Activated effector memory CD4-positive, alpha-beta T cell treated with anti-CD3 and anti-CD28 coated beads, Interleukin-2, amount 50 U/mL, for 16 hours (primary cell): ENCODE measurements around the gene MRPS24.

Experiments
- DNase-seq: peaks from one replicate; pipeline ENCODE4 v3.0.0-alpha.2; 2020

Gene MRPS24

DNA sequence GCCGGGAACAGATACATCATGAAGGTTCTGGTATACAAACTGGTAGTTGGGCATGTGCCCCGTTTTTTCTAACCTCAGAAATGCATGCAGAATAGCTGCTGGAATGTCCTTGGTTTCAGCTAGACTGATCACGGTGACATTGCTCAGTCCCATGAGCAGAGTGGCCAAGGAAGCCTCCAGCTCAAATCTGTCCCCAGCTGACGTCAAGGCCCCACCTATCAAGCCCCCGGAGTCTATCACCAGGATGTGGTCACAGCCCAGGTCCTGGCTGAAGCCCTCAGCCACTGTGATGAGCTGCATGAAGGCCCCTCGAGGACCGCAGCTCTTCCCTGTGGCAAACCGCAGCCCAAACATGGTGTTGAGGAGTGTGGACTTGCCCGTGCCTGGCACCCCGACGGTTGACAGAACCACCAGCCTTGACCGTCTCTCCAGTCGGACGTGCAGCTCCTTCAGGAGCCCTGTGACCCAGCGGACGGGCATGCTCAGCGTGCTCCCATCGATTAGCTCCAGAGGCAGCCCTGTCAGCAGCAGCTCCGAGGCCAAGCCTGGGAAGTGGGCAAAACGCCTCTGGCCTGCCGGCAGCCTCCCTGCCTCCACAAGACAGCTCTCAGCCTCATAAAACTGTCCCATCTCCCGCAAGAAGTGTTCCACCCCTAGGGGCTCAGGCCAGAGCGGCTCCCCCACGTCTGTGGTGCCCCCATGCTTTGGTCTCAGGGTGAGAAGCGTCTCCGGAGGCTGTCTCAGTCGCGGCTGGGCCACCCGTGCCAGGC lies 7.8 kb upstream of the MRPS24 start:
- DNase-seq: no peak

DNA sequence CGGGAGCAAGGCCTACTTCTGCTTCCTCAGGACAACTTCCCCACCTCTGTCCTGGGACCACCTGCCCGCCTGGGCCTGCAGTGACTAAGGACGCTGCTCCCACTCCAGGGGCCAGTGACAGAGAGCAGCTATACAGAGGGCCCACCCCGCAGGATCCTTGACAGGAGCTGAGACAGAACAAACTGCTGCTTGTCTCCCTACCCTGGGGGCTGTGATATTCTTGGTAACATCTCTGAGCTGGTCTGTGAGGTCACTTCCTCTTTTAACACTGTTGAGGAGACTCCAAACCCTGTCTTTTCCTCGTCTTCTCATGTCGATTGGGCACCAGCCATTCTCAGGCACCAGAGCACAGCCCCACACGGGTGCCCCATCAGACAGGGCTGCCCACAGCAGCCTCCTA lies 6.9 kb upstream of the MRPS24 start:
- DNase-seq: no peak

DNA sequence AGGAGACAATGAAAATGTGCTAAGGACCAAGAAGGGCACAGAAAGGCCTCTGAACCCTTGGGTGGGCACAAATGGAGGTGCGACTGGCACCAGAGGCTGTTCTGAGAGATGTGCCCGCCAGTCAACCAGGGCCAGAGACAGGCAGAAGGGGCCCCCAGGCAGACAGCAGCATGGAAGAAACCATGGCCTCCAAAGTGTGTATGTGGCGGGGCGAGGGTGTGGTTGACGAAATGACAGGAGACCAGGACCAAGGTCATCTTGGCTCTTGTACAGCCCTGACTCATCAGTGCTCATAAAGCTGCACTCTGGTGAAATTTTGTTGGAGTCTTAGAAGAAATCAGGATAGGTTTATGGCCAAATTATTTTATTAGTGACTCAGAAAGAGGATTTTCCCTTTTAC lies 4.0 kb upstream of the MRPS24 start:
- no peak for DNase-seq

DNA sequence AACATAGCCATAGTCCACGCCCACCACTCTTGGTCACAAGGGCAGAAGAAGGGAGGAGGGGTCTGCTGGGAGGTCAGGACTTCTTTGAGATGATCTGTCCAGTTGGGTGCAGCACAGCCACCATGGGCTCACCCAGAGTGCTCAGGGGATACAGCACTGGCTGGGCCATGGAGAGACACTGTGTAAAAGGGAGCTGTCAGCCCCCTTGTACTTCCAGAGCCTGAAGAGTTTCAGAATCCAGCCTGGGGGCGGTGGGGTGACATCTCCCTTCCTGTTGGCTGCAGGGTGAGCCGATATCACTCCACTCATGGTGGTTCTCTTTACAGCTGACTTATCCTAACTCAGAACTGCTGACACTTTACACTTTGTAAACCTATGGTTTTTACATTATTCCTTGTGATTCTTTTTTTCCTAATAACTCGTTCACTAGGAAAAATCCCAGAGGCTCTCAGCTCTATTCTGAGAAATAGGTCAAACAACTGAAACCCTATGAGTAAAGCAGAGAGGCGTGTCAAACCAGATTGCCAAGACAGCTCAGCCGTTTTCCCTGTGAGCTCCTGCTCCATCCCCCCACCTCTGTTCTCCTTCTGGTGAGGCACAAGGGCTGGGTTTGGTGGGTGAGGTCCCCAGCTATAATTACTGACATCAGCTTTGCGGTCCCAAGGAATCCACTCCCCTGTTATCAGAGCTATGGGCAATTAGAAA lies 3.2 kb upstream of the MRPS24 start:
- no peak for DNase-seq

DNA sequence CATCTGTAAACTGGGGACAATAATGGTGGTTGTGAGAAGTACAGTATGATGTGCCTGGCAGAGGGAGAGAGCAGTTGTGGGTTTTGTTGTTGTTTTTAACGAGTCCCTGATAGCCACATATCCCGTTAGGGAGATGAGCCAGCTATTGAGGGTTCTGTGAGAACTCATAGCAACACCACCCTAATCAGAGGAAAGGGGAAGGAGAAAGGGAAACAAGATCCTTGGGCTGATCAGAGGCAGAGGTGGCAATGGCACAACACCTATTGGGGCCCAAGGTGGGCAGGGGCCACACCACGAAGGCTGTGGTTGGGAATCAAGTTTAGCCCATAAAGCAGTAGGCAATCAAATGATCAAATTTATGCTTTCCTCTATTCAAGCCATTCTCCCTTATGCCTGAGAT lies 1.7 kb upstream of the MRPS24 start:
- DNase-seq: no peak

DNA sequence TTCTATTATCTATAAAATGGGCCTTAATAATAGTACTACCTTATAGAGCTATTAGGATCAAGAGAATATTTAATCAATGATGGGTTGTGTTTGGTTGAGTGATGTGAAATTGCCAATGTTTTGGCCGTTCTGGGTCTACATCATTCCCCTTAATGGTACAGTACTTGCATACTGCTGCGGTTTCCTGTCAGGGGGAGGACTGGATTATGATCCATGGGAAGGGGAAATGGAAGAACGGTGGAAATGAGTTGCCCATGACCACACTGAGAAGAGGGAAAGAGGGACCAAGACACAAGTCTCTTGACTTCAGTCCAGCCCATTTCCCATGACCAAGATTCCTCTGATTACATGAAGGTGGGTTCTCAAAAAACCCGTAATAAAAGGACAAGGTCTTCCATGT lies 999 bp upstream of the MRPS24 start:
- no peak for DNase-seq

DNA sequence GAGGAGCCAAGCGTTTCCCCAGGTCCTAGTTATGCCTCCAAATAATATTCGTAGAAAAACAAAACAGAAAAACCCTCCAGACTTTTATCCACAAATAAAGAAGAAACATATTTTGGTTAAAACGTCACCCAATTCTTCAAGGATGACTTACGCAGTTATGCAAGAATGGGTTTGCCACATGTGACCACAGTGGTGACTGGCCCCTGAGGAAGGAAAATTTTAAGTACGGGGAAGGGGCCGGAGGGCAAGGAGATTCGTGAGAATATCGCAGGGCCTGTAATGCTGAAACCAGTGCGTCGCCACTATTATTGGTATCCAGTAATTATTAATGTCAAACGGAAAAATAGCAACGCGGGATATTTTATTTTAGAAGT lies 537 bp upstream of the MRPS24 start:
- DNase-seq: no peak

DNA sequence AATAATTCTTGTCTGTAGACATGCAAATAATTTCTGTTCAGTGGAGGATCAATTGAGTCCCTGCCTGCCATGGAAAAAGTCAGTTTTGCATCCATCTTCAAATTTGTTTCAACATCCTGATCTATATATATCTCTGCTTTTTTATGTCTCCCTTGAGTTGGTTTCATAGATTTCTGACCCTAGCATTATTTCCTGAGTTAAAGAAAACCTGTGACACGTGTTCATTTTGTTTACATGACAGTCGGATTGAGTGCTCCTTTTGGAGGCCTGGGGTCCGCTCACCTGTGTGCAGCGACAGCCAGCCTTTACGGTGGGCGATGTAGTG lies 674 bp downstream of the MRPS24 start:
- DNase-seq: no peak

DNA sequence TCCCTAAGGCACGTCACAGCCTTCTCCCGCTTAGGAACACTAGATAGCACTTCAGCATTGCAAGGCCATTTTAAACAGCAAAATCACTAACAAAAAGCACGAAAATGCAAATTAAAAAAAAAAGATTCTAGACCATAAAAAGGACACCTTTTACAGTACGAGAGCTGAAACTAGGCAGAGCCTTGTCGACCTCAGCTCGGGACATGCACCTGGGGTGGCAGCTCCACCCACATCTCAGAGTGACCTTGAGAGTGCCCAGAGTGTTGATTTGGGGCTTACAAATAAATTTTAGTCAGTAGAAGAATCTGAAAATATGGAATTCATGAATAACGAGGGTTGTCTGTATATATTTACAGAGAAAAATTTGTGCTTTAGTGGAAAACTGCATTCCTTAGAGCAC lies 1.1 kb downstream of the MRPS24 start:
- no peak for DNase-seq

DNA sequence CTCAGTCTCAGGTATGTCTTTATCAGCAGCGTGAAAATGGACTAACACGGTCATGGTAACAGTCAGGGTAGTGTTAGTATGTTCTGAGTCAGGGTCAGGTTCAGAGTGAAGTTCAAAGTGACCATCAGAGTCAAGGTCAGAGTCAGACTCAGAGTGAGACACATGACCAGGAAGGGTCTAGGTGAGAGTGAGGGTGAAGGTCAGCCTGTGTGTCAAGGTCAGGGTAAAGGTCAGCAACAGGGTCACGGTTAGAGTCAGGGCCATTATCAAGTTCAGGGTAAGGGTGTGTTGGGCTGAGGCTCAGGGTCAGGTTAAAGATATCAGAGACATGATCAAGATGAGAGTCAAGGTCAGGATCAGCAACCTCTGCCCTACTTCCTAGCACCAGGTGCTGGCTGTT lies 4.0 kb downstream of the MRPS24 start:
- DNase-seq: no peak

DNA sequence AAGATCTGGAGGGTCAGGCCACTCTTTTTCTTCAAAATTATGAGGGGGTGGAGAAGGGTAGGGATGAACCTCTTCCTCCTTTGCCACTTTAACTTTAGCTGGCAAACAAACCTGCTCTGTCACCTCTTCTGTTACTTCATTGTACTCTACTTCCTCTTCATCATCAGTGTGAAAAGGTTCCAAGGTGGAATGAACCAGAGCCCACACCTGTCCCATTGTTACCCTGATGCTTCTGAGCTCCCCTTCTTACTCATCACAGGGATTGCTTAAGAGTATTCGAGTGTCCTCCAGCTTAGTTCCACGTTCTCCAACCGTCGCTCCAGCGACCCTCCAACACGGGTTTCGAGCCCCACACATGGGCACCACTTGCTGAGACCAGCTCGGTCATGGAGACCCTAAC lies 5.2 kb downstream of the MRPS24 start:
- DNase-seq: no peak

DNA sequence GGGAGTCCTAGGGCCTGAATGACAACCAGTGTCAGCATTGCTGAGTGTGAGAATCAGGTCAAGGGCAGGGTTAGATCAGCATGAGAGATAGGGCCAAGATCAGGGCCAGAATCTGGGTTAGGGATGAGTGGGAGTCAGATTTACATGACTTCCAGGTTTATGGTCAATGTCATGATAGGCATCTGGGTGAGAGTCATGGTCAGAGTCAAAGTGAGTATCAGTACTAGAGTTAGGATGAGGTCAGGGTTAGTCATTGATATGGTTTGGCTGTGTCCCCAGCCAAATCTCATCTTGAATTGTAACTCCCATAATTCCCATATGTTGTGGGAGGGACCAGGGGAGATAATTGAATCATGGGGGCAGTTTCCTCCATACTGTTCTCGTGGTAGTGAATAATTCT lies 12.3 kb downstream of the MRPS24 start:
- no peak for DNase-seq

DNA sequence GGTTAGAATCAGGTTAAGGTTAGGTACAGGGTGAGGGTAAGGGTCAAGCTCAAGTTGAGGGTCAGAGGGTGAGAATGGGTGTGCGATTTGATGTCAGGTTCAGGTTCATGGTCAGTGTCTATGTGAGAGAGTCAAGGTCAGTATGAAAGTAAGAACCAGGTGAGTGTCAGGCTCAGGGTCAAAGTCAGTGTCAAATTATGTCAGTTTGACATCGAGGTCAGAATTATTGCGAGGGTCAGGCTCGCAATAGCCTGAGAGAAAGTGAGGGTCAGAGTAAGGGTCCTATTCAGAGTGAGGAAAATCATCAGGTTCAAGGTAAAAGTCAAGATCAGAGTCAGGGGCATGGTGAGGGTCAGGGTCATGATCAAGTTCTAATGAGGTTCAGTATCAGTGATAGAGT lies 13.0 kb downstream of the MRPS24 start:
- DNase-seq: no peak

DNA sequence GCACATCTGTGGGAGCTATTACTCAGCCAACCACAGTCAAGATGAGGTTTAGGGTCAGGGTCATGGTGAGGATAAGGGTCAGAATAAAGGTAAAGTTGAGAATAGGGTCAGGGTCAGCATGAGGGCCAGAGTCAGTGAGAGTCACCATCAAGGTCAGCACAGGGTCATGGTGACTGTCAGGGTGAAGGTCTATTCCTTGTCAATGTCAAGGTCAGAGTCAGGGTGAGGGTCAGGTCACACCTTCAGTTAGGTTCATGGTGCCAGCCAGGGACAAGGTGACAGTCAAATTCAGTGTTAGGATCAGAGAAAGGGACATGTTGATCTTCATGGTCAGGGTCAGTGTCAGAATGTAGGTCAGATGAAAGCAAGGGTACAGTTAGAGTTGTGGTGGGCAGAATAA lies 14.1 kb downstream of the MRPS24 start:
- DNase-seq: no peak

DNA sequence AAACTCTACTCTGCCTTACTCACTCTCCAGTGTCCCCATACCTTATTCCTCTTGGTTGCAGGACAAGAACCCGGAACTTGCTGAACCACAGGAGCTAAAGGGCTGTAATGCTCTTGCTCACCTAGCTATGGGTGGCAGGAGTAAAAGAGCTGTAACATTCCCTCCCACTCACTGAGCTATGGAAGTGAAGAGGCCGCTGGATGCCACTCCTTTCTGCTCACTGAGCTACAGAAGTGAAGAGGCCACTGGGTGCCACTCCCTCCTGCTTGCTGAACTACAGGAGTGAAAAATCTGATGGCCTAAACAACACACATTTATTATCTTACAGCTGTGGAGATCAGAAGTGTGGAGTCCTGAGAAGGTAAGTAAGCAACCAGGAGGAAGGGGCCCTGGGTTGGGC lies 17.5 kb downstream of the MRPS24 start:
- DNase-seq: no peak

DNA sequence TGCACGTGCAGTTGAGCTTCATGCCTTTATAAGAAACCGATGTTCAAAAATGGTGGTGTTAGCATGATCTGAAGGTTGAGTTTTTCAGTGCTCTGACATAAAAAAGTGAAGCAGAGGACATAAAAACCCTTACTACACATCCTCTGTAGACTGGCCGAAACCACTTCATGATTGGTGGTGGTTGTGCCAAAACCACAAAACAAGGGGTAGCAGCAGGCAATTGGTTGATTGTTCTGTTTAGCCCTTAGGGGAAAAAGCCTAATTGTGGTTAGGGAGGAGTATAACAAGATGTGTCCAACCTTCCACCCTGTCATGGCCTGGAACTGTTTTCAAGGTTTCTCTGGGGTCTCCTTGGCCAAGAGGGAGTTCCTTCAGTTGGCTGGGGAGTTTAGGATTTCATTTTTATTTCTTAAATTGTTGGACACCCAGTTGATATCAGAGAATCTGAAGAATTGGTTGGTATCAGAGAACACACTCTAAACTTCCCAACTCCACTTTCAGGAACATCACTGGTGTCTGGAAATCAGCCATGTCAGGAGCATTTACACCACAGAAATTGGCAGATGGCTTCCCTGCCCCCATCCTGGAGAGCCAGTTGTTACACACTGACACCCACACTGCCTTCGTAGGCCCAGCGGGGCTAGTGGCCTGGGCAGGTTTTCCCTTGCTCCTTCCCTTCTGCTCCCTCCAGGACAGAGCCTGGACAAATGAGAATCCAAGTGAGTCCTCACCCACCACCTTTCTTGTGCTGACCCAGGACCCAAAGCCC lies 18.8 kb downstream of the MRPS24 start:
- no peak for DNase-seq

DNA sequence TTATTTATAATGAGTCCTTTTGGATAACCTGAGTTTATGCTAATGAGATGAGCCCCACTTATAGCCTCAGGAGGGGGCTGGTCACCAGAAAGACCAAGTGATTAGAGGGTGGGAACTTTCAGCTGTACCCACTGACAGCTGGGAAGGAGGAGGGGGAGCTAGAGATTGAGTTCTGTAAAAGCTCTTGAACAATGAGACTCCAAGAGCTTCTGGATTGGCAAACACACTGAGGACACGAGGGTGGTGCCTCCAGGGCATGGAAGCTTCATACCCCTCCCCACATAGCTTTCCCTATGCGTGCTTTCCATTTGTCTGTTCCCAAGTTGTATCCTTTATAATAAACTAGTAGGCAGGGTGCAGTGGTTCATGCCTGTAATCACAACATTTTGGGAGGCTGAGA lies 20.3 kb downstream of the MRPS24 start:
- no peak for DNase-seq

DNA sequence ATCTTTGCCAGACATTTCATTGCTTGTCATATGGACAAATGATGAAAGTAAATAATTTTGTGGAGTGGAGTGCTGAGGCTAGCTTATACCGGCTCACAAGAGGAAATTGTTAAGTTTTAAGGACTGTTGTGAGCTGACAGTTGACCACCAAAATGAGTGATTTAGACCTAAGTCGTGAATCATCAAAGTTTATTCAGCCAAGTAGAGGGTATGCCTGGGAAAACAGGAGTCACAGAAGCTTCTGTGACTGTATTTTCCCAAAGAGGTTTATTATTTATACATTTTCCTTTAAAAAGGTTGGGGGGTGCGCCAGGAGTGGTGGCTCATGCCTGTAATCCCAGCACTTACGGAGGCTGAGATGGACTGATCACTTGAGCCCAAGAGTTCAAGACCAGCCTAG lies 21.8 kb downstream of the MRPS24 start:
- no peak for DNase-seq

DNA sequence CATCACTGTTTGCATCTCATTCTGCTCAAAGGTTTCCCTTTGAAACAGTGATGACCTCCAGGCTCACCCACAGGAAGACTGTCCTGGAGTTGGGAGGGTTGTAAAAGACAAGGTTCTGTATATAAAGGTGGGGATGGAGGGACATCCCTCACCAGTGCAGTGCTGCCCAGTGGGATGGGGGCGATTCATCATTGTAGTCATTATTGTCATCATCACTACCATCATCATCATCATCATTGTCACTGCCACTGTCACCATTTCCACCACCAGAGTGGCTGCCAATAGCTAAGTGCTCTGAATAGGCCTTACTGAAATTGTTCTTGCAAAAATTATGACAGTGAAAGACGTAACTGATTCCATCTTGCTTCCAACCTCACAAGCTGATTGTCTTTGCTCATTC lies 24.7 kb downstream of the MRPS24 start:
- DNase-seq: no peak

DNA sequence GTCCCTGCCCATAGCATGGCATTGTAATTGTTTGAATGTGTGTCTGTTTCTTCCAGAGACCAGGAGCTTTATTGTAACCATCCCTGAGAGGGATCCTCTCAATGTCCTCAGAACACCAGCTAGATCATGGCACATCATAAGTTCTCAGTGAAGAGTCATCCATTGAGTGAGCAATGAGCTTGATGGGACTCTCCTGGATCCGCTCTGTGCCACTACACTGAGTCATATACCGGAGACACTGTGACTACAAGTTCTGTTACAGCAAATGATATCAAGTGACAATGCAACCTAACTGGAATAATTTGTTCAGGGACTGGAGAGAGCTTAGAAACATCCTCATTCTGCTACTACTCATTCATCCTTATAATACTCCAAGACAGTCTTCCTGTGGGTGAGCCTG lies 25.1 kb downstream of the MRPS24 start:
- DNase-seq: no peak

DNA sequence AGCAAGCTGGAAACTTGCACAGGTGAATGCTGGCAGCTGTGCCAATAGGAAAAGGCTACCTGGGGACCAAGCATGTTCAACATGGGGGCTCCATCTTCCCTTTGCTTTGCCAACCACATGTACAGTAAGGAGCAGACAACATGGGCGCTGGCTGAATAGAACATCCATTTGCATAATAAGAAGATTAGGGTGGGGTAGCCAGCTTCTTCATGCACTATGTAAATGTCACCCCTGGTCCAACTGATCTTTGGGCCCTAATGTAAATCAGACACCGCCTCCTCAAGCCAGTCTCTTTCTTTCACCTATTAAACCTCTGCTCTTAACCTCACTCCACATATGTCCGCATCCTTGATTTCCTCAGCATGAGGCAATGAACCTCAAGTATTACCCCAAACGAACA lies 26.0 kb downstream of the MRPS24 start:
- DNase-seq: no peak

DNA sequence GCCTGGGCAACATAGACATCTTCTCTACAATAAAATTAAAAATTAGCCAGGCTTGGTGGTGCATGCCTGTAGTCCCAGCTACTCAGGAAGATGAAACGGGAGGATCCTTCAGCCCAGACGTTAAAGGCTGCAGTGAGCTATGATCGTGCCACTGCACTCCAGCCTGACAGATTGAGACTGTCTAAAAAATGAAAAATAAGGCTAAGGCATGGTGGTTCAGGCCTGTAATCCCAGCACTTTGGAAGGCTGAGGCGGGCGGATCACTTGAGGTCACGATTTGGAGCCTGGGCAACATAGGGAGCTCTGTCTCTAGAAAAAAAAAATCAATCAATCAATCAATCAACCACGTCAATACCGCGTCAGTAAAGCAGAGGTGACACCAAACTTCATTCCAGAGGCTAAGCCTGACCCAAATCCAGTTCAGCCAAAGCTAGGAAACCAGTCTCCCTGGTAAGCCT lies 31.1 kb downstream of the MRPS24 start:
- no peak for DNase-seq

DNA sequence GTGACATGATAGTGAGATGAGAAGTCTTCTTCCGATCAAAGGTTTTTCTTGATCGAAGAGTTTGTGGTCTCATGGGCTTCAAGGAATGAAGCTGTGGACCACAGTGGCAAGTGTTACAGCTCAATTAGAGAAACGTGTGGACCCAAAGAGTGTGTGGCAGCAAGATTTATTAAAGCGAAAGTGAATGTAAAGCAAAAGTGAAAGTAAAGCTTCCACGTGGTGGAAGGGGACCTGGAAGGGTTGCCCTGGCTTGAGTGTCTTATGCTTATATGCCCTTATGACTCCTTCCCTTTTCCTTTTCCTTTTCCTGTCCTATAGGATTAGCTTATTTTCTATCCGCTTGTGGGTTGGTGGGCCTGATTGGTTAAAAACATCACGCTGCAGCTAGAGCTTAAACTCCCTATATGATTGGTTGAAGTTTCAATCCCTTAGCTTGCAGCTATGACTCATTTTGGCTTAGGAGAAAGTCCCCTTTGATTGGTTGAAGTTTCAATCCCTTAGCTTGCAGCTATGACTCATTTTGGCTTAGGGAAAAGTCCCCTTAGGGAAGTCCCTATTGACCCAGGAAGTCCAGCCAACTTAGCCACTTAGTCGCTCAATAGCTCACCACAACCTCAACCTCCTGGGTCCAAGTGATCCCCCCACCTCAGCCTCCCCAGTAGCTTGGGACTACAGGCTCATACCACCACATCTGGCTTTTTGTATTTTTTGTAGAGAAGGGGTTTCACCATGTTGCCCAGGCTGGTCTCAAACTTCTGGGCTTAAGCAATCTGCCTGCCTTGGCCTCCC lies 34.7 kb downstream of the MRPS24 start:
- peak; percentile 73 for DNase-seq
